MM.1S (cell line): ENCODE measurements around the gene RYR2.

ENCODE experiments used
- DNase-seq: peaks from one replicate; pipeline ENCODE4 v3.0.0-alpha.2; 2015
- H2AFZ ChIP-seq: fragments of 300-600 bp; sonication (generic); 2 replicates; pipeline ENCODE4 v1.6.0; 2016; ENCODE audit warnings: antibody characterized with exemption, low read length
- H3F3A ChIP-seq: fragments of 300-600 bp; sonication (generic); 2 replicates; pipeline ENCODE4 v1.6.1; 2016; ENCODE audit warnings: mild to moderate bottlenecking, antibody characterized with exemption, low read length, moderate library complexity, mixed read lengths; ENCODE audit not compliant: insufficient read depth
- H3K27ac ChIP-seq: fragments of 300-600 bp; sonication (generic); 2 replicates; pipeline ENCODE4 v1.5.1; 2016; ENCODE audit warnings: mild to moderate bottlenecking, low read length
- H3K27me3 ChIP-seq: fragments of 300-600 bp; sonication (generic); replicated peaks from 2 replicates; pipeline ENCODE4 v1.6.0; 2016; ENCODE audit warnings: low read length; ENCODE audit not compliant: insufficient read depth
- H3K36me3 ChIP-seq: fragments of 300-600 bp; sonication (generic); replicated peaks from 2 replicates; pipeline ENCODE4 v1.6.1; 2016; ENCODE audit warnings: mild to moderate bottlenecking, low read length, mixed read lengths; ENCODE audit not compliant: insufficient read depth
- H3K4me1 ChIP-seq: fragments of 300-600 bp; sonication (generic); 2 replicates; pipeline ENCODE4 v1.6.1; 2016; ENCODE audit warnings: low read length, mixed read lengths
- H3K4me2 ChIP-seq: fragments of 300-600 bp; sonication (generic); 2 replicates; pipeline ENCODE4 v1.6.0; 2016; ENCODE audit warnings: low read depth, low read length
- H3K4me3 ChIP-seq: fragments of 300-600 bp; sonication (generic); 2 replicates; pipeline ENCODE4 v1.5.1; 2016; ENCODE audit warnings: low read length, mixed read lengths
- H3K79me2 ChIP-seq: fragments of 300-600 bp; sonication (generic); 2 replicates; pipeline ENCODE4 v1.6.1; 2016; ENCODE audit warnings: mixed run types, low read length, mixed read lengths
- H3K9ac ChIP-seq: fragments of 300-600 bp; sonication (generic); 2 replicates; pipeline ENCODE4 v1.6.1; 2016; ENCODE audit warnings: low read length, mixed read lengths
- H3K9me2 ChIP-seq: fragments of 300-600 bp; sonication (generic); replicated peaks from 2 replicates; pipeline ENCODE4 v1.6.1; 2016; ENCODE audit warnings: mild to moderate bottlenecking, low read length, mixed read lengths; ENCODE audit not compliant: insufficient read depth
- H3K9me3 ChIP-seq: fragments of 300-600 bp; sonication (generic); replicated peaks from 2 replicates; pipeline ENCODE4 v1.6.1; 2016; ENCODE audit warnings: mild to moderate bottlenecking, low read length, mixed read lengths; ENCODE audit not compliant: insufficient read depth
- H4K20me1 ChIP-seq: fragments of 300-600 bp; sonication (generic); 2 replicates; pipeline ENCODE4 v1.6.1; 2016; ENCODE audit warnings: mild to moderate bottlenecking, low read length, moderate library complexity, mixed read lengths; ENCODE audit not compliant: insufficient read depth
- EZH2 ChIP-seq: fragments of 300-600 bp; sonication (generic); optimal IDR thresholded peaks from 2 replicates; pipeline ENCODE3; 2017; ENCODE audit warnings: low read depth, mild to moderate bottlenecking, antibody characterized with exemption, low read length, mixed read lengths
- EZH2phosphoT487 ChIP-seq: fragments of 300-600 bp; sonication (generic); IDR thresholded peaks from 2 replicates; pipeline ENCODE4 v1.6.1; 2018; ENCODE audit warnings: antibody characterized with exemption, low read length
- TF ChIP-seq, protein P1 (sequence below): fragments of 300-600 bp; sonication (generic); IDR thresholded peaks from 2 replicates; pipeline ENCODE4 v1.5.1; 2016; ENCODE audit warnings: antibody characterized with exemption, low read length, mixed read lengths

RYR2 gene

DNA sequence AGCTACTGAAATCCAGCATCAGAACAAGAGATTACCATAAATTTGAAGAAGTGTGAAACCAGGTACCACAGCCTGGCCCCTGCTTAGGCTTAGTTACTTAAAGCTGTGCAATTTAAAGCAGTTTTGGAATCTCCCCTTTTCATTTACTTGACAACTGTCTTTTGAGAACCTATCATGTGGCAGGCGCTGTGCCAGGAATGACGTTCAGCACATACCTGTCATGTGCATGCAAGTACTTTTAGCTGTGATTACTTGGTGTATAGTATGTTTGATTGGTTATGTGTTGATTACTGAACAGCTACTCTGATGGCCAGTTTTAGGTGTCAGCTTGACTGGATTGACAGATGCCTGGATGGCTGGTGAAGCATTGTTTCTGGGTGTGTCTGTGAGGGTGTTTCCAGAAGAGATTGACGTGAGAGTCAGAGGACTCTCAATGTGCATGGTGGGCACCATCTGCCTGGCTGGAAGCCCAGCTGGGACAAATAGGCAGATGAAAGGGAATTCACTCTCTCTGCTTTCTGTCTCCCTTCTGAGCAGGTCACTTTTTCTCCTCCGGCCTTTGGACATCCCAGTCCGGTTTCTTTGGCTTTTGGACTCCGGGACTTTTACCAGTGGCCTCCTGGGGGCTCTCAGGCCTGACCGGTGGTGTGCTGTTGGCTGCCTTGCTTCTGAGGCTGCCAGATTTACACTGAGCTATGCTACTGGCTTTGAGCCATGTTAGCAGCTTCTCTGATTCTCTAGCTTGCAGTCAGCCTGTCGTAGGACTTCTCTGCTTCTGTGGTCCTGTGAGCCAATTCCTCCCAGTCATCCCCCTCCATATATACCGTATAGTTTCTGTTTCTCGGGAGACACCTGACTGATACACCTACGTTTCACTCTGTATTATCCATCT lies 178.0 kb downstream of the RYR2 start:
- no peak overlapping the region for H3K4me2 ChIP-seq
- no peak overlapping the region for H2AFZ ChIP-seq
- no peaks in the 10 kb centered on the region for H3K4me1 ChIP-seq
- no peaks in the 10 kb centered on the region for H3K27me3 ChIP-seq
- H3K4me3 ChIP-seq: no peak overlapping the region
- DNase-seq: no peak
- no peaks in the 10 kb centered on the region for H3K36me3 ChIP-seq
- no peaks in the 10 kb centered on the region for H4K20me1 ChIP-seq
- H3K9me2 ChIP-seq: no peaks in the 10 kb centered on the region
- no peak overlapping the region for H3K27ac ChIP-seq
- no peaks in the 10 kb centered on the region for H3K79me2 ChIP-seq
- no peaks in the 10 kb centered on the region for H3K9me3 ChIP-seq
- no peak overlapping the region for H3K9ac ChIP-seq
- no peaks in the 10 kb centered on the region for H3F3A ChIP-seq
- TF ChIP-seq, protein P1, sequence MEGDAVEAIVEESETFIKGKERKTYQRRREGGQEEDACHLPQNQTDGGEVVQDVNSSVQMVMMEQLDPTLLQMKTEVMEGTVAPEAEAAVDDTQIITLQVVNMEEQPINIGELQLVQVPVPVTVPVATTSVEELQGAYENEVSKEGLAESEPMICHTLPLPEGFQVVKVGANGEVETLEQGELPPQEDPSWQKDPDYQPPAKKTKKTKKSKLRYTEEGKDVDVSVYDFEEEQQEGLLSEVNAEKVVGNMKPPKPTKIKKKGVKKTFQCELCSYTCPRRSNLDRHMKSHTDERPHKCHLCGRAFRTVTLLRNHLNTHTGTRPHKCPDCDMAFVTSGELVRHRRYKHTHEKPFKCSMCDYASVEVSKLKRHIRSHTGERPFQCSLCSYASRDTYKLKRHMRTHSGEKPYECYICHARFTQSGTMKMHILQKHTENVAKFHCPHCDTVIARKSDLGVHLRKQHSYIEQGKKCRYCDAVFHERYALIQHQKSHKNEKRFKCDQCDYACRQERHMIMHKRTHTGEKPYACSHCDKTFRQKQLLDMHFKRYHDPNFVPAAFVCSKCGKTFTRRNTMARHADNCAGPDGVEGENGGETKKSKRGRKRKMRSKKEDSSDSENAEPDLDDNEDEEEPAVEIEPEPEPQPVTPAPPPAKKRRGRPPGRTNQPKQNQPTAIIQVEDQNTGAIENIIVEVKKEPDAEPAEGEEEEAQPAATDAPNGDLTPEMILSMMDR: no peak
- TF ChIP-seq EZH2: no peak
- TF ChIP-seq EZH2phosphoT487: no peak

DNA sequence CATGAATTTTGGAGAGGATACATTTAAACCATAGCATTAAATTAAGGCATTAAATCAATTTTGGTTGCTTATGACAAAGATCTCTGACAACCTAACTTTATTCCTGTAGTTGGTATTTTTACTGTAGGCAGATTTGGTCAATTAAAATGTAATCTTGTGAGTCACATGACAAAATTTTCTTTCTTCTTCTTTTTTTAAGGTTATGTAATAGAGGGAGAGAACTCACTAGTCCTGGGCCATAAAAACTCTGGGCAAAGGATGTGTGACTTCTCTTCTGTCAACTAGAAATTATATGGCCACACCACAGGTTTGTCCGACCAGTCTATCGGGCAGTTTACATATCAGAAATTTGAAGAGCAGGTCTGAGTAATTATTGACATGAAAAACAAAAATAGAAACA lies 181.4 kb downstream of the RYR2 start:
- H3K4me2 ChIP-seq: no peak overlapping the region
- H2AFZ ChIP-seq: no peak overlapping the region
- H3F3A ChIP-seq: no peaks in the 10 kb centered on the region
- H3K27ac ChIP-seq: no peak overlapping the region
- H3K36me3 ChIP-seq: no peaks in the 10 kb centered on the region
- TF ChIP-seq EZH2phosphoT487 (no peak), EZH2 (no peak)
- TF ChIP-seq, protein P1: no peak
- no peaks in the 10 kb centered on the region for H4K20me1 ChIP-seq
- no peaks in the 10 kb centered on the region for H3K27me3 ChIP-seq
- H3K4me3 ChIP-seq: no peak overlapping the region
- DNase-seq: no peak
- no peak overlapping the region for H3K9ac ChIP-seq
- no peaks in the 10 kb centered on the region for H3K79me2 ChIP-seq
- H3K9me2 ChIP-seq: no peaks in the 10 kb centered on the region
- H3K9me3 ChIP-seq: no peaks in the 10 kb centered on the region
- no peaks in the 10 kb centered on the region for H3K4me1 ChIP-seq

DNA sequence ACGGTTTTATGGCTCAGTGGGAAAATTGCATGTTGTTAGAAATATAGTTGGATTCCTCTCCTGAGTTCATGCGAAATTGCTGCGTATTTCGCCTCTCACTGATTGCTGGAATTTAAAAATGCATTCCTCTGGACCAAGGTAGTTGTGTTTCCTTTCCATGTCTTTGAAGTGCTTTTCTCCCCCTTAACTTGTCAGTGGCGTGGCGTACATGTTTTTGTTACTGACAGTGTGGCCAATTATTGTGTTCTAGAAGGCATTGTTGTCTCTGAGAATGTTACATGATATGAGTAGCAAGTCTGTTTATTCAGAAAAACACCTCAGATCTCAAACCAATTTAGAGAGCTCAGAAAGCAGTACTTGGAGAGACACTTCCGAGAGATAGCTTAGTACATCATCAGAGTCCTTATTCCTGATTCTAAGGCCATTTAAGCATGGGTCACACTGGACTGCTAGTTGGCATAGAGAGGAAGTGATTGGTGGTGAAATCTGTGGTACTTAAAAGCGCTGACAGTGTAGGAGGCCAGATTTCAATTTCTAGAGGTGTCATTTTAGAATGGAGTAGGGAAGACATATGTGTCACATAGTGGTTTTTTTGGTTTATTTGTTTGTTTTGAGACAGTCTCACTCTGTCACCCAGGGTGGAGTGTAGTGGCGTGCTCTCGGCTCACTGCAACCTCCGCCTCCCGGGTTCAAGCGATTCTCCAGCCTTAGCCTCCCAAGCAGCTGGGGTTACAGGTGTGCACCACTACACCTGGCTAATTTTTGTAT lies 184.4 kb downstream of the RYR2 start:
- Histone ChIP-seq H3K9ac (no peak overlapping the region), H3K9me2 (no peaks in the 10 kb centered on the region), H3F3A (no peaks in the 10 kb centered on the region), H2AFZ (no peak overlapping the region), H3K27ac (no peak overlapping the region), H3K79me2 (no peaks in the 10 kb centered on the region), H3K4me2 (no peak overlapping the region), H3K36me3 (no peaks in the 10 kb centered on the region), H3K4me1 (no peaks in the 10 kb centered on the region), H4K20me1 (no peaks in the 10 kb centered on the region), H3K4me3 (no peak overlapping the region), H3K27me3 (no peaks in the 10 kb centered on the region), H3K9me3 (no peaks in the 10 kb centered on the region)
- no peak for TF ChIP-seq EZH2phosphoT487
- TF ChIP-seq EZH2: no peak
- TF ChIP-seq, protein P1: no peak
- no peak for DNase-seq
